GM21528 (cell line): ENCODE data around the gene KRTAP4-5.
"Not testable (repeated sequence)": the region's sequence is repeated elsewhere in the genome, so short reads cannot be mapped to it uniquely, and the experiment has no call there.

Experiments
- ATAC-seq: cut with Tn5 transposase; IDR thresholded peaks from one replicate; pipeline ENCODE4 v1.9.1; 2021; ENCODE audit warnings: mild to moderate bottlenecking, moderate library complexity; ENCODE audit not compliant: unreplicated experiment, low FRiP score

The KRTAP4-5 gene

DNA sequence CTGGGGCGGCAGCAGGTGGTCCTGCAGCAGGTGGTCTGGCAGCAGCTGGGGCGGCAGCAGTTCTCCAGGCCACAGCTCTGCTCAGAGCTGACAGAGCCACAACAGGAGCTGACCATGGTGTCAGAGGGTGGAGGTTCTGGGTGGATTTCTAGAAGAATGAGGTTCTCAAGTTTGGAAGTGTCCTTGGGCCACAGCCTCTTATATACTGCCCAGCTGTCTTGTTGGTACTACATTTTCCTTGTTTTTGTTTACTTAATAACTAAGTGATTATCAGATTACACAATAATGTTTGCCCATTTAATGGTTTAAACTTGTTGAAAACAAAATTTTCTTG is at the start of gene KRTAP4-5:
KRTAP4-5 (minus strand) TSS at position 174 of the 334 bp plus-strand sequence; CDS start at position 116, 58 bp downstream.
- ATAC-seq, result no peak

DNA sequence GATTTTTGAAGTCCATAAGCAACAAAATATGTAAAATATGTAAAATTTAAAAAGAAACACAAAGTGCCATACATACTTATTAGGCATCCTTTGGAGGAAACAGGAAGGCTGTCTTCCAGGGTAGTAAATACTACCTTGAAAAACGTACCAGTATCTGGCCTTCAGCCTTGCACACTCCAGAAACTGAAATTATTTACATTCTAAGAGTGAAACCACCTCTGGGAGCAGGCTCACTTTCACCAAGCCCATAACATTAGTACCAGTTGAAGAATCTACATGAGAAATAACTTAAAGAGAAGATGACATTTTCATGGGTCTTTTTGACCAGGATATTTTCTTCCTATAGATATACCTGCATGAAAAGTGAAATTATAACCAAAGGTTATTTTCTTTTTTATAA is 46.4 kb upstream of the KRTAP4-5 start:
- no peak for ATAC-seq

DNA sequence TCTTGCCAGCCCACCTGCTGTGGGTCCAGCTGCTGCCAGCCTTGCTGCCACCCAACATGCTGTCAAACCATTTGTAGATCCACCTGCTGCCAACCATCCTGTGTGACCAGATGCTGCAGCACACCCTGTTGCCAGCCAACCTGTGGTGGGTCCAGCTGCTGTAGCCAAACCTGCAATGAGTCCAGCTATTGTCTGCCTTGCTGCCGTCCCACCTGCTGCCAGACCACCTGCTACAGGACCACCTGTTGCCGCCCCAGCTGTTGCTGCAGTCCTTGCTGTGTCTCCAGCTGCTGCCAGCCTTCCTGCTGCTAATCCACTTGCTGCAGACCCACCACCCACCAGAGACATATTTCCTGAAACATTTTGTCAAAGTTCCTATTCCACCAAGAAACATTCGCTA is 40.7 kb upstream of the KRTAP4-5 start:
- no peak for ATAC-seq

DNA sequence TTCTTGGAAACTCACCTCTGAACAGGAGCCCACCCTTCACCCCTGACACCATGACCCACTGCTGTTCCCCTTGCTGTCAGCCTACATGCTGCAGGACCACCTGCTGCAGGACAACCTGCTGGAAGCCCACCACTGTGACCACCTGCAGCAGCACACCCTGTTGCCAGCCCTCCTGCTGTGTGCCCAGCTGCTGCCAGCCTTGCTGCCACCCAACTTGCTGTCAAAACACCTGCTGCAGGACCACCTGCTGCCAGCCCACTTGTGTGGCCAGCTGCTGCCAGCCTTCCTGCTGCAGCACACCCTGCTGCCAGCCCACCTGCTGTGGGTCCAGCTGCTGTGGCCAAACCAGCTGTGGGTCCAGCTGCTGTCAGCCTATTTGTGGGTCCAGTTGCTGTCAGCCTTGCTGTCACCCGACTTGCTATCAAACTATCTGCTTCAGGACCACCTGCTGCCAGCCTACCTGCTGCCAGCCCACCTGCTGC is 40.3 kb upstream of the KRTAP4-5 start, which contains the start of gene KRTAP9-1:
KRTAP9-1 (plus strand) TSS at position 51 of the 482 bp plus-strand sequence; CDS start at position 51, 0 bp downstream.
- not testable (repeated sequence) for ATAC-seq

DNA sequence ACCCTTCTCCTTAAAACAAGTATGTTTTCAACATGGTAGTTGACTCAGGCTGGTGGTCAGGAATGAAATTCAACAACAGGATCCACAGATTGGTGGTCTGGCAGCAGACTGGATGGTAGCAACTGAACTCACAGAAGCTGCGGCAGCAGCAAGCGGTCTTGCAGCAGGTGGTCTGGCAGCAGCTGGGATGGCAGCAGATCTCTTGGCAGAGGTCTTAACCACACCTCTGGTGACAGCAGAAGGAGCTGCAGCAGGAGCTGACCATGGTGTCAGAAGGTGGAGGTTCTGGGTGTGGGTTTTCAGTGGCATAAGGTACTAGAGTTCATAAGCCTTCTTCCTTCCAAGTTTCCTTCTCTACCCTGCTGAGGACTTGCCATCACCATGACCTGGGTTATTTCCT is 37.2 kb upstream of the KRTAP4-5 start:
- ATAC-seq, result no peak

DNA sequence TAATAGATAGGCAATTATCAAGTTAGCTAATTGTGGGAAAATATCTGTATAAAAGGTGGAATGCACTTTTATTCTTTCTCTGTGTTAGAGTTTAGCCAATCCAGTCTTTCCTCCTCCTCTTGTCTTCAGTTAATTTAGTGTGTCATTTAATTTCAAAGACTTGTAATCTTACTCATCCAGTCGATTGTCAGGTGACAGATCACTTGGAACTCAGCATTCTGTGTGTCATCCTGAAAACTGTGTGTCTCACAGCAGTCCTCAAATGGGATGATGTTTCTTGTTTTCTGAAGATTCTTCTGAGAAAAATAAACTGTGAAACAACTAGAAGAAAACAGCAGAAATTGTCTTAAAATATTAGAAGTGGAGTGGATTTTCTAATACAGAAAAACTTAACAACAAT is 35.4 kb upstream of the KRTAP4-5 start:
- ATAC-seq, result no peak

DNA sequence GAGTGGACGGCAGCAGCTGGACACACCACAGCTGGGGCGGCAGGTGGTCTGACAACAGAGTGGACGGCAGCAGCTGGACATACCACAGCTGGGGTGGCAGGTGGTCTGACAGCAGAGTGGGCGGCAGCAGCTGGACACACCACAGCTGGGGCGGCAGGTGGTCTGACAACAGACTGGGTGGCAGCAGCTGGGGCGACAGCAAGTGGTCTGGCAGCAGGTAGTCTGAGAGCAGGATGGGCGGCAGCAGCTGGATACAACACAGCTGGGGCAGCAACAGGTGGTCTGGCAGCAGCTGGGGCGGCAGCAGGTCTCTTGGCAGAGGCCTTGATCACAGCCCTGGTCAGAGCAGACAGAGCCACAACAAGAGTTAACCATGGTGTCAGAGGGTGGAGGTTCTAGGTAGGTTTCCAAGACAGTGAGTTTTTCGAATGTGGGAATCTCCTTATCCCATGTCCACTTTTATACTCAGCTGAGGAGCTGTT is 34.9 kb upstream of the KRTAP4-5 start, which contains the start of gene KRTAP4-1:
KRTAP4-1 (minus strand) TSS at position 432 of the 482 bp plus-strand sequence; CDS start at position 375, 57 bp downstream.
- ATAC-seq, result no peak

DNA sequence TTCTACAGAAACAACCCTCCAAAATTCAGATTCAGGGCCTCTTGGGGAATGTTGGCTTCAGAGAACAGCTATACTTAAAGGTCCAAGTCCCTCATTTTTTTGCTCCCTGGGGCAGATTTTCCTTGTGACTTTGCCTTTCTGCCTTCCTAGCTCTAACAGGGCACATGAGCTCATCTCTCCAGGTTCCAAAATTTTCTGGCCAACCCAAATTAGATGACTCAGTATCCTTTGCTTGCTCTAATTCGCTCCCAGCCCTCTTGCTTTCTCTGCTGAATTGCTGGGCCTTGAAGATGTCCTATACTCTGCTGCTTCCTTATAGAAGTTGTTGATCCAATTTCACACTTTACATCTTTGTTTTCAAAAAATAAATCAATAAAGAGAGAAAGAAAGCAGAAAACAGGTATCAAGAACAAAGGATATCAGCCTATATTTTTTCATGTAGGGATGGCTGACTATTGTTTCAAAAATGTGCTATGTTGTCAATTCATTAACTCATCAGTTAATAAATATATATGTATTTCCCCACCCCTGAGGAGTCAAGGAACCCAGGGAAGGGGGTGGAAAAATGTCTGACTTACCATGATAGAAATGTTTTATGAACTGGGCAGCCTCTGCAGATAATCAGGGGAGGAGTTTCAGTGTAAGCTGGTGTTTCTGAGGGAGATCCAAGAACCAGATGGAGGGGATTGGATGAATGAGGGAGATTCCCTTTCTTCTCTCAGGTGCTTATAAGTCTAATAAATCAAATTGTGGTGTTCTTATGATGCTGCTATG is 29.4 kb upstream of the KRTAP4-5 start:
- ATAC-seq, result no peak

DNA sequence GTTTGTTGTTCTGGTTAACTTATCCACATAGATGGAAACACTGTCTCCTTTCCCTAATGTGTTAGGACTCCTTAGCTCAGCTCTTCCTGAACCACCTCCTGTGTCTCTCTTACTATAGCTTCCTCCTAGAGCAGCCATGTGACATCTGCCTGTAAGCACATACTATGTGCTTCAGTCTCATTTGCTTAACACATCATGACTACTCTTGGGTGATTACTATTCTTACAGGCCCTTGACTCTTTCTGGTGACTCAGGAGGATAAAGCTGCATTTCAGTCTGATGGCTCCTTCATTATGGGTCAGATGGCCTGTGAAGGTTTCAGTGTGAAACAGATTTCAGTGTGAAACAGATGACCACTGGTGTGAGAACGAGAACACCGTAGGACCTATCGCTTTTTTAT is 28.7 kb upstream of the KRTAP4-5 start:
- ATAC-seq, result no peak

DNA sequence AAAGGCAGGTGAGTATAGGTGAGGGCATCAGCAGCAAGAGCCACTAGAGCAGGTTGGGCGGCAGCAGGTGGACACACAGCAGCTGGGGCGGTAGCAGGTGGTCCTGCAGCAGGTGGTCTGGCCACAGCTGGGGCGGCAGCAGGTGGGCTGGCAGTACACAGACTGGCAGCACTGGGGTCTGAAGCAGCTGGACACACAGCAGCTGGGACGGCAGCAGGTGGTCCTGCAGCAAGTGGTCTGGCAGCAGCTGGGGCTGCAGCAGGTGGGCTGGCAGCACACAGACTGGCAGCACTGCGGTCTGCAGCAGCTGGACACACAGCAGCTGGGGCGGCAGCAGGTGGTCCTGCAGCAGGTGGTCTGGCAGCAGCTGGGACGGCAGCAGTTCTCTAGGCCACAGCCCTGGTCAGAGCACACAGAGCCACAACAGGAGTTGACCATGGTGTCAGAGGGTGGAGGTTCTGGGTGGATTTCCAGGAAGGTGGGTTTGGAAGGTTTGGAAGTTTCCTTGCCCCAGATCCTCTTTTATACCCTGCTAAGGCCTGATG is 28.2 kb upstream of the KRTAP4-5 start, which contains the start of gene KRTAP4-2:
KRTAP4-2 (minus strand) TSS at position 495 of the 545 bp plus-strand sequence; CDS start at position 438, 57 bp downstream.
- ATAC-seq, result no peak

DNA sequence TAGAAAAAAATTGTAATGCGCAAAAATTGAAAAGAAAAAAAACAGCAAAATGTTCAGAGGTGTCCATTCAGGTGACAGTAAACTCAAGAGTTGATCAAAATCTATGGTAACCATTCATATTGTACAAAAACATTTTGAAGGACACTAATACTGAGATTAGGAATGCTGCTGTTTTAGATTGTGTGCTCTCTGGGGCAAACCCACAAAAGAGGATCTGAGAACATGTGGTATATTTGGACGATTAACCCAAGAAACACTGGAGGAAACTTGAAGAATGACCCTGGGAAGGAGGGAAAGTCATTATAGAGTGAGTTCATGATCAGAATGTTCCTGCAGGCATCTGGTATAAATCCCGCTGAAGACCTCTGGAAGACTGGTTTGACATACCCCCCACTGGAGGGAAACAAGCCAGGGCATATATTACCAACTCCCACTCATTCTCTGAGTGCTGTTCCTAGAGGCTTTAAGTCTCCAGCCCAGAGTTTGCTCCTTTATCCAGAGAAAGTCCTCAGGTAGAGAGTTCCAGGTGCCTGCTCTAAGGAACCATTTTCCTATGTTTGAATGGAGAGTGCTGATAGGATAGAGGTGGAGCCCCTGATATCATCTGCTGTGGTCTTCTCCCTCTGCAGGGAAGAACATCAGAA is 27.2 kb upstream of the KRTAP4-5 start:
- no peak for ATAC-seq

DNA sequence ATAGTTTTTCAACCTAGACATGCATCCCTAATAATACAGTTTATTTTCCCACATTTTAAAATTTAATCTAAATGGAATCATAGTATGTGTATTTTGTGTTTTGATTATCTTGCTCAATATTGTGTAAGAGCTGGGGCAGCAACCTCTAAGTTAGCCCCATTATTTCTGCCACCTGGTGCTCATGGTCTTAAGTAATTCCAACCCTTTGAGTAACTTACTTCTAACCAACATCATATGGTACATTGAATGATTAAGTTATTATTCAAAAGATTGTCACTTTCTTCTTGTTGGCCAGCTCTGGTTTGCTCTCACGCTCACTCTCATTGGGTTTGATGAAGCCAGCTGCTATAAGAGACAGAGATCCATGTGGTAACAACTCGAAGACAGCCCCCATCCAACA is 22.3 kb upstream of the KRTAP4-5 start:
- ATAC-seq, result no peak

DNA sequence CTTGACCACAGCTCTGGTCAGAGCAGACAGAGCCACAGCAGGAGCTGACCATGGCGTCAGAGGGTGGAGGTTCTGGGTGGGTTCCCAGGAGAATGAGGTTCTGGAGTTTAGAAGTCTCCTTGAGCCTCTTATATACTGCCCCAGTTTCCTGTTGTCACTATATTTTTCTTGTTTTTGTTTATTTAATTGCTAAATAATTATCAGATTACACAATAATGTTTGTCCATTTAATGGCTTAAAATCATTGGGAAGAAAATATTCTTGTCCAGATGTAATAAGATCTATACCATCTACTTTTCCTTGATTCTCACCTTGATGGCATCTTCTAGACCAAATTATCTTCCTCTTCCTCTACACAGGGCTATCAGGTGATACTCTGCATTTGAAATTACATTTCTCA is 18.5 kb upstream of the KRTAP4-5 start, which contains the start of gene KRTAP4-3:
KRTAP4-3 (minus strand) TSS at position 101 of the 400 bp plus-strand sequence; CDS start at position 52, 49 bp downstream.
- ATAC-seq, result no peak

DNA sequence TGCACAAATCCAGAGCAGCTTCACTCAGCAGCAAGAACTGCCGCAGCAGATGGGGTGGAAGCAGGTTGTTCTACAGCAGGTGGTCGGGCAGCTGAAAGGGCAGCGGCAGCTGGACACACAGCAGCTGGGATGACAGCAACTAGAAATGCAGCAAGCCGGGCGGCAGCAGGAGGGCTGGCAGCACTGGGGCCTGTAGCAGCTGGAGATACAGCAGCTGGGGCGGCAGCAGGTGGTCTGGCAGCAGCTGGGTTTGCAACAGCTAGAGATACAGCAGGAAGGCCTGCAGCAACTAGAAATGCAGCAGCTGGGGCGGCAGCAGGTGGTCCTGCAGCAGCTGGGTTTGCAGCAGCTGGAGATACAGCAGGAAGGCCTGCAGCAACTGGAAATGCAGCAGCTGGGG is 17.9 kb upstream of the KRTAP4-5 start:
- no peak for ATAC-seq

DNA sequence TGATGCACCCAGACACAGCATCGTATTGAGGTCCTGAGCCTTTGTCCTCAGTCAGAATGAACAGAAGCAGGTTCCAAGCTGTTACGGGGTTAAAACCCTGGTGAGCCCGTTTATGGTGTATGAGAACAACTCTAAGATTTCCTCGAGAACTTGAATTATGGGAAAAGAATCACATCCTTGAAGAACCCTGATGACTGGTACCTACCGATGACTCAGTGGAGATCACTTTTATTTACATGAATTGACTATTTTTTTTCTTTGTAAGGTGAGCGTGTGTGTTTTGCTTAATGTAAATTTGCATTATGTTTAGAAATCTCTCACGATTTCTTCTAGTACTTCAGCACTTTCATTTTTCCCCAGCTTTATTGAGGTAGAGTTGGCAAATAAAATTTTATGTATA is 14.2 kb upstream of the KRTAP4-5 start:
- no peak for ATAC-seq

DNA sequence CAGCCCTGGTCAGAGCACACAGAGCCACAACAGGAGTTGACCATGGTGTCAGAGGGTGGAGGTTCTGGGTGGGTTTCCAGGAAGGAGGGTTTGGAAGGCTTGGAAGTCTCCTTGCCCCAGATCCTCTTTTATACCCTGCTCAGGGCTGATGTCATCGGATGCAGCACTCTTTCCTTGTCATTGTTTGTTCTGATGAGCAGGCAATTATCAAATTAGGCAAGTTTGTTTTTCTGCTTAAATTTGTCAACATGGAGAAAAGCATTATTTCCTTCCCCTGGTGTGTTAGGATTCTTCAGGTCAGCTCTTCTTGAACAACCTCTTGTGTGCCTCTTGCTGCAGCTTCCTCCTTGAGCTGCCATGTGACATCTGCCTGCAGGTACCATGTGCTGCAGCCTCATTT is 11.0 kb upstream of the KRTAP4-5 start, which contains the start of gene KRTAP4-4:
KRTAP4-4 (minus strand) TSS at position 101 of the 400 bp plus-strand sequence; CDS start at position 44, 57 bp downstream.
- ATAC-seq, result no peak

DNA sequence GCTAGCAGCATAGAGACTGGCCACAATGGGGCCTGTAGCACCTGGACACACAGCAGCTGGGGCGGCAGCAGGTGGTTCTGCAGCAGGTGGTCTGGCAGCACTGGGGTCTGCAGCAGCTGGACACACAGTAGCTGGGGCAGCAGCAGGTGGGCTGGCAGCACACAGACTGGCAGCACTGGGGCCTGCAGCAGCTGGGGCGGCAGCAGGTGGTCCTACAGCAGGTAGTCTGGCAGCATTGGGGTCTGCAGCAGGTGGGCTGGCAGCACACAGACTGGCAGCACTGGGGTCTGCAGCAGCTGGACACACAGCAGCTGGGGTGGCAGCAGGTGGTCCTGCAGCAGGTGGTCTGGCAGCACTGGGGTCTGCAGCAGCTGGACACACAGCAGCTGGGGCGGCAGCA is 10.6 kb upstream of the KRTAP4-5 start:
- ATAC-seq, result not testable (repeated sequence)

DNA sequence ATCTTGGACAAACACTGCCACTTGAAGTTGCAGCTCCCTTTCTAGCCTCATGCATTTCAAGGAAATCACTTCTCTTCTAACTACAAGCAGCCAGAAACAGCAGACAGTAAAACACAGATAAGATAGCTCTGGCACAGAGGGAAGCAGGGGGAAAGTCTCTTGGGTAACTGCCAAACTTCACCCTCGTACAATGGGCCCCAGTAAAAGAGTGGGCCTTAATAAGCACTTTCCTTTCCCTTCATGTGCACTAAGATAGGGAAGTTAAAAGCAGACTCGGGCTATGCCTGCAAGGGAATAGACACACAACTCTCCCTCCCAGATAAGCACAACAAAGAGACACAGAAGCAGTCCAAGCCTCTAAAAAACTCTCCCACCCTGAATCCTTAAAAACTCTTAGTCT is 4.2 kb upstream of the KRTAP4-5 start:
- ATAC-seq, result no peak

DNA sequence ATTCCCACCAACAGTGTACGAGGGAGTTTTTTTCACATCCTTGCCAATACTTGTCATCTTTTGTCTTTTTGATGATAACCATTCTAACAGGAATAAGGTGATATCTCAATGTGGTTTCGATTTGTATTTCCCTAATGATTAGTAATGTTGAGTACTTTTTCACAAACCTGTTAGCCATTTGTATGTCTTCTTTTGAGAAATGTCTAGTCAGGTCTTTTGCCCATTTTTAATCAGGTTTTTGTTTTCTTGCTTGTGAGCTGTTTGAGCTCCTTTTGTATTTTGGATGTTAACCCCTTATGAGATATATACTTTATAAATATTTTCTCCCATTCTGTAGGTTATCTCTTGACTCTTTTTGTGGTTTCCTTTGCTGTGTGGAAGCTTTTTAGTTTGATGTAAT is 1.9 kb upstream of the KRTAP4-5 start:
- ATAC-seq, result no peak

DNA sequence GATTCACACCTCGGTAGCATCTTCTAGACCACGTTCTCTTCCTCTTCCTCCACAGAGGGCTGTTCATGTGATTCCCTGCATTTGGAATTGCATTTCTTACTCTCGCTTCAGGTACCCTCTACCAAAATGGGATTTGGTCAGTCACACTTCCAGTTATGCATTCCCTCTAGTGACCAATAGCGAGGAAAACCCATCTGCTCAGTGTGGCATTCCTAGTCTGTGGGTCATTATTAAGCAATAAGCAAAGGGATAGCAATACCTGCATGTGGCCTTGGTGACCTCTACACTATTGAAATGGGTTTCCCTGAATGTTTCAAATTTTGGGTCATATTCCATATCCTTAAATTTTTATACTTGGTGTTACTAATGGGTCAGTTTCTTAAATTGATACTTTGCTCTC is 401 bp upstream of the KRTAP4-5 start:
- ATAC-seq, result no peak
